HepG2 (cell line): Measurements from ENCODE around the gene CACNA1I. TPM values are rescaled to one million over a fixed set of nuclear protein-coding genes. Genes with fewer than 3 reads are reported as not detected.

ENCODE experiments used
- AHDC1 ChIP-seq: sonication (generic); formaldehyde crosslinking; IDR thresholded peaks from 2 replicates; pipeline ENCODE4 v1.5.1; 2020; ENCODE audit warnings: mild to moderate bottlenecking, missing genetic modification reagents, borderline replicate concordance
- ARID3A ChIP-seq: IDR thresholded peaks from 2 replicates; pipeline ENCODE4 v1.6.1; 2012; ENCODE audit warnings: low read depth, low read length, improper control_type of control experiment
- ATF1 ChIP-seq: IDR thresholded peaks from 2 replicates; pipeline ENCODE4 v1.6.1; 2016; ENCODE audit warnings: mild to moderate bottlenecking, control low read depth
- KDM5B ChIP-seq: sonication (generic); formaldehyde crosslinking; IDR thresholded peaks from 2 replicates; pipeline ENCODE4 v1.4.0; 2020; ENCODE audit warnings: missing genetic modification reagents, mild to moderate bottlenecking, borderline replicate concordance
- RBAK ChIP-seq: sonication (generic); formaldehyde crosslinking; IDR thresholded peaks from 2 replicates; pipeline ENCODE4 v1.5.1; 2020; ENCODE audit warnings: mild to moderate bottlenecking, missing genetic modification reagents
- SATB2 ChIP-seq: sonication (generic); formaldehyde crosslinking; IDR thresholded peaks from 2 replicates; pipeline ENCODE4 v1.5.0; 2020; ENCODE audit warnings: missing genetic modification reagents
- WIZ ChIP-seq: sonication (generic); formaldehyde crosslinking; IDR thresholded peaks from 2 replicates; pipeline ENCODE4 v1.5.1; 2020; ENCODE audit warnings: mild to moderate bottlenecking, missing genetic modification reagents
- ZNF343 ChIP-seq: sonication (generic); formaldehyde crosslinking; IDR thresholded peaks from 2 replicates; pipeline ENCODE4 v1.4.0; 2020; ENCODE audit warnings: mild to moderate bottlenecking, missing genetic modification reagents
- ZNF484 ChIP-seq: sonication (generic); formaldehyde crosslinking; IDR thresholded peaks from 2 replicates; pipeline ENCODE4 v1.5.1; 2020; ENCODE audit warnings: mild to moderate bottlenecking, low read depth, missing genetic modification reagents, borderline replicate concordance
- ZNF782 ChIP-seq: sonication (generic); formaldehyde crosslinking; IDR thresholded peaks from 2 replicates; pipeline ENCODE4 v1.4.0; 2020; ENCODE audit warnings: missing genetic modification reagents, mild to moderate bottlenecking, borderline replicate concordance
- polyA plus RNA-seq, 8 experiments: library from polyadenylated mRNA; depleted of rRNA in 3 of 8; stranded (reverse) in 7 of 8; unstranded in 1 of 8; fragments of >200 nt; fragmentation: Illumina TruSeq in 4 of 8; extraction: Trizol in 4 of 8; gene quantifications; 2 replicates each; pipeline versions ENCODE4 v1.2.1 to v1.2.3, GENCODE V29; 2011 to 2016; ENCODE audit warnings: low read depth in 4 of 8, missing spikeins in 1 of 8, mixed read lengths in 1 of 8; ENCODE audit not compliant: insufficient read depth in 1 of 8
- total RNA-seq, 5 experiments: library from RNA; depleted of rRNA; stranded (reverse); fragments of >200 nt; fragmentation: Illumina TruSeq; extraction: Trizol; gene quantifications; 2 replicates each; pipeline ENCODE4 v1.2.3, GENCODE V29; 2016; ENCODE audit warnings: low read depth in 1 of 5
- TF ChIP-seq, protein P1 (sequence below): sonication (generic); formaldehyde crosslinking; IDR thresholded peaks from 2 replicates; pipeline ENCODE4 v1.4.0; 2020; ENCODE audit warnings: missing genetic modification reagents
- TF ChIP-seq, protein P2 (sequence below): sonication (generic); formaldehyde crosslinking; IDR thresholded peaks from 2 replicates; pipeline ENCODE4 v1.4.0; 2020; ENCODE audit warnings: mild to moderate bottlenecking, missing genetic modification reagents

The CACNA1I gene
- total and polyA plus RNA-seq, 2 of the 13 experiments (the other 11 are each of a cell fraction or from before 2014, with no cell fraction given): not detected

DNA sequence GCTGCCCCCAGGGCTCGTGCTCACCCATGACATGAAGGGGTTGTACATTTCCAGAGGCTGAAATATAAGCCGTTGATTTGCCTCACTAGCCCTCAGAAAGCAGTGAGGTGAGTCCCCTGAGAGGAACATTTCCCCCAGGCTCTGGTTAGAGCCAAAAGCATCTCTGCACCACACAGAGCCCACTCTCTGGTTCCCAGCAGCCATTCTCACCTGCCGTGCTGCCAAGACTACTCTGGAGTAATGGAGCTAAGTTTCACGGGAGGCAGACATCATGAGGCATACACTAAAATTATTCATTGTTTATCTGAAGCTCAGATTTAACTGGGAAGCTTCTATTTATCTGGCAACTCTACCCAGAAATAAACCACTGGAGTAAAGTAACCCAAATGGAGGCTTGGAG, 40.8 kb downstream of the CACNA1I start (continued):
- TF ChIP-seq AHDC1 (CRISPR knock-in tag): no peak
- TF ChIP-seq ATF1 (CRISPR knock-in tag): no peak
- no peak for TF ChIP-seq ZNF484
- no peak for TF ChIP-seq RBAK (CRISPR knock-in tag)
- TF ChIP-seq ARID3A: no peak
- no peak for TF ChIP-seq KDM5B (CRISPR knock-in tag)
- TF ChIP-seq SATB2 (CRISPR knock-in tag): no peak
- no peak for TF ChIP-seq WIZ
- TF ChIP-seq ZNF343 (CRISPR knock-in tag): no peak
- TF ChIP-seq, protein P1, sequence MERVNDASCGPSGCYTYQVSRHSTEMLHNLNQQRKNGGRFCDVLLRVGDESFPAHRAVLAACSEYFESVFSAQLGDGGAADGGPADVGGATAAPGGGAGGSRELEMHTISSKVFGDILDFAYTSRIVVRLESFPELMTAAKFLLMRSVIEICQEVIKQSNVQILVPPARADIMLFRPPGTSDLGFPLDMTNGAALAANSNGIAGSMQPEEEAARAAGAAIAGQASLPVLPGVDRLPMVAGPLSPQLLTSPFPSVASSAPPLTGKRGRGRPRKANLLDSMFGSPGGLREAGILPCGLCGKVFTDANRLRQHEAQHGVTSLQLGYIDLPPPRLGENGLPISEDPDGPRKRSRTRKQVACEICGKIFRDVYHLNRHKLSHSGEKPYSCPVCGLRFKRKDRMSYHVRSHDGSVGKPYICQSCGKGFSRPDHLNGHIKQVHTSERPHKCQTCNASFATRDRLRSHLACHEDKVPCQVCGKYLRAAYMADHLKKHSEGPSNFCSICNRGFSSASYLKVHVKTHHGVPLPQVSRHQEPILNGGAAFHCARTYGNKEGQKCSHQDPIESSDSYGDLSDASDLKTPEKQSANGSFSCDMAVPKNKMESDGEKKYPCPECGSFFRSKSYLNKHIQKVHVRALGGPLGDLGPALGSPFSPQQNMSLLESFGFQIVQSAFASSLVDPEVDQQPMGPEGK (CRISPR knock-in tag): no peak
- TF ChIP-seq ZNF782 (CRISPR knock-in tag): no peak
- TF ChIP-seq, protein P2, sequence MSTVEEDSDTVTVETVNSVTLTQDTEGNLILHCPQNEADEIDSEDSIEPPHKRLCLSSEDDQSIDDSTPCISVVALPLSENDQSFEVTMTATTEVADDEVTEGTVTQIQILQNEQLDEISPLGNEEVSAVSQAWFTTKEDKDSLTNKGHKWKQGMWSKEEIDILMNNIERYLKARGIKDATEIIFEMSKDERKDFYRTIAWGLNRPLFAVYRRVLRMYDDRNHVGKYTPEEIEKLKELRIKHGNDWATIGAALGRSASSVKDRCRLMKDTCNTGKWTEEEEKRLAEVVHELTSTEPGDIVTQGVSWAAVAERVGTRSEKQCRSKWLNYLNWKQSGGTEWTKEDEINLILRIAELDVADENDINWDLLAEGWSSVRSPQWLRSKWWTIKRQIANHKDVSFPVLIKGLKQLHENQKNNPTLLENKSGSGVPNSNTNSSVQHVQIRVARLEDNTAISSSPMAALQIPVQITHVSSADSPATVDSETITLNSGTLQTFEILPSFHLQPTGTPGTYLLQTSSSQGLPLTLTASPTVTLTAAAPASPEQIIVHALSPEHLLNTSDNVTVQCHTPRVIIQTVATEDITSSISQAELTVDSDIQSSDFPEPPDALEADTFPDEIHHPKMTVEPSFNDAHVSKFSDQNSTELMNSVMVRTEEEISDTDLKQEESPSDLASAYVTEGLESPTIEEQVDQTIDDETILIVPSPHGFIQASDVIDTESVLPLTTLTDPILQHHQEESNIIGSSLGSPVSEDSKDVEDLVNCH: no peak
